ENCODE results near the gene TM9SF2. TPM values are rescaled to one million over a fixed set of nuclear protein-coding genes. Genes with fewer than 3 reads are reported as not detected.
"Not testable (repeated sequence)": the region's sequence is repeated elsewhere in the genome, so short reads cannot be mapped to it uniquely, and the experiment has no call there.

The TM9SF2 gene
- total and polyA plus RNA-seq, 2 donors from 2014 or later: 88.3 to 144 TPM

- intact Hi-C loops (cut with DNase I): no loop called here
- Histone ChIP-seq H3K36me3 (ENCODE audit: control insufficient read depth in 2 of 3, insufficient read depth in 3 of 3, low read length in 3 of 3) (no peaks in the 10 kb centered on the region), H3K27ac (ENCODE audit: low read depth in 2 of 2, low read length in 2 of 2) (no peak overlapping the region), H3K9me3 (ENCODE audit: control insufficient read depth in 2 of 3, insufficient read depth in 1 of 3, low read length in 3 of 3) (peaks cover 0 to 3% (median 0%) of the 10 kb centered on the region in 3 donors), H3K27me3 (ENCODE audit: control insufficient read depth, insufficient read depth, low read length) (no peaks in the 10 kb centered on the region), H3K4me1 (ENCODE audit: control insufficient read depth in 2 of 3, insufficient read depth in 2 of 3, low read depth in 1 of 3, low read length in 3 of 3) (no peaks in the 10 kb centered on the region), H3K4me3 (ENCODE audit: low read length in 3 of 3) (no peak overlapping the region), H3K9ac (ENCODE audit: low read length in 3 of 3) (no peak overlapping the region)
- no peak for TF ChIP-seq CTCF (IDR thresholded peaks at IDR 0.05; ENCODE audit: borderline replicate concordance, extremely low read depth, insufficient read depth)
- DNase-seq (no peak), FAIRE-seq (no peak)
These were observed 14.3 kb upstream of the TM9SF2 start for GRCh38 chr13:99486996-99487395.

GRCh38 chr13:99489028-99489427 lies 12.2 kb upstream of the TM9SF2 start:
- Histone ChIP-seq H3K9ac (ENCODE audit: low read length in 3 of 3) (no peak overlapping the region), H3K36me3 (ENCODE audit: control insufficient read depth in 2 of 3, insufficient read depth in 3 of 3, low read length in 3 of 3) (no peaks in the 10 kb centered on the region), H3K9me3 (ENCODE audit: control insufficient read depth in 2 of 3, insufficient read depth in 1 of 3, low read length in 3 of 3) (peaks cover 0 to 3% (median 0%) of the 10 kb centered on the region in 3 donors), H3K4me3 (ENCODE audit: low read length in 3 of 3) (no peak overlapping the region), H3K27ac (ENCODE audit: low read depth in 2 of 2, low read length in 2 of 2) (no peak overlapping the region), H3K27me3 (ENCODE audit: control insufficient read depth, insufficient read depth, low read length) (no peaks in the 10 kb centered on the region), H3K4me1 (ENCODE audit: control insufficient read depth in 2 of 3, insufficient read depth in 2 of 3, low read depth in 1 of 3, low read length in 3 of 3) (no peaks in the 10 kb centered on the region)
- FAIRE-seq (no peak), DNase-seq (no peak)
- intact Hi-C loops (cut with DNase I): no loop called here
- no peak for TF ChIP-seq CTCF (IDR thresholded peaks at IDR 0.05; ENCODE audit: borderline replicate concordance, extremely low read depth, insufficient read depth)

- FAIRE-seq; H3K36me3 ChIP-seq (ENCODE audit: control insufficient read depth in 2 of 3, insufficient read depth in 3 of 3, low read length in 3 of 3); H3K27ac ChIP-seq (ENCODE audit: low read depth in 2 of 2, low read length in 2 of 2); H3K27me3 ChIP-seq (ENCODE audit: control insufficient read depth, insufficient read depth, low read length); H3K4me1 ChIP-seq (ENCODE audit: control insufficient read depth in 2 of 3, insufficient read depth in 2 of 3, low read depth in 1 of 3, low read length in 3 of 3); DNase-seq; H3K4me3 ChIP-seq (ENCODE audit: low read length in 3 of 3); H3K9ac ChIP-seq (ENCODE audit: low read length in 3 of 3); intact Hi-C loops (cut with DNase I); H3K9me3 ChIP-seq (ENCODE audit: control insufficient read depth in 2 of 3, insufficient read depth in 1 of 3, low read length in 3 of 3): not testable (repeated sequence)
These were observed 9.5 kb upstream of the TM9SF2 start for GRCh38 chr13:99491750-99492149.

GRCh38 chr13:99495466-99496183 lies 5.6 kb upstream of the TM9SF2 start:
- H3K27me3 ChIP-seq (ENCODE audit: control insufficient read depth, insufficient read depth, low read length): no peaks in the 10 kb centered on the region
- H3K9me3 ChIP-seq (ENCODE audit: control insufficient read depth in 2 of 3, insufficient read depth in 1 of 3, low read length in 3 of 3): no peaks in the 10 kb centered on the region
- no peak for DNase-seq
- H3K4me3 ChIP-seq (ENCODE audit: low read length in 3 of 3): peak overlapping the region in 2 of 3 donors; percentile 43 to 60
- no peak for TF ChIP-seq CTCF (IDR thresholded peaks at IDR 0.05; ENCODE audit: borderline replicate concordance, extremely low read depth, insufficient read depth)
- H3K27ac ChIP-seq (ENCODE audit: low read depth in 2 of 2, low read length in 2 of 2): peak overlapping the region in 1 of 2 donors; percentile 3
- no peak for FAIRE-seq
- no peaks in the 10 kb centered on the region for H3K36me3 ChIP-seq (ENCODE audit: control insufficient read depth in 2 of 3, insufficient read depth in 3 of 3, low read length in 3 of 3)
- peaks cover 3 to 7% (median 4%) of the 10 kb centered on the region in 3 donors for H3K4me1 ChIP-seq (ENCODE audit: control insufficient read depth in 2 of 3, insufficient read depth in 2 of 3, low read depth in 1 of 3, low read length in 3 of 3)
- intact Hi-C loops (cut with DNase I): no loop called here
- peak overlapping the region in 1 of 3 donors; percentile 10 for H3K9ac ChIP-seq (ENCODE audit: low read length in 3 of 3)
